ENCODE results near the gene ADGRV1.

DNA sequence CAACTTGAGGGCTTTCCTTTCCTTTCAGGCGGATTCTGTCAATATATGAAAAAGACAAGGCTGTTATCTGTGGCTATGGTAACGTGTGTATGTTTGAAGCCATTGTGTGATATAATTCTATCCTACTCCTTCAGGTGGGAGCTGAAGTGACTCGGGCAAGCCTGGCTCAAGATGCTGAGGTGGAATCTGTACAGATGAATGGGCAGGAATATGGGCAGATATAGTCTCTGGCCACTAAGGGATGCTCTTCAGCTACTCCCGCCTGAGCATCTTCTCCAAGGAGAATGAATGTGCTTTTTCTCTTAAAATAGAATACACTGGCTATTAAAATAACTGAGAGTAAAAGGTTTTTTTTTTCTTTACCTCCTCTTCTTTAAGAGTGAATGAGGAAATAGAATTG, 244.8 kb downstream of the ADGRV1 start:
- TF ChIP-seq POLR2A (IDR thresholded peaks at IDR 0.05; ENCODE audit: low read depth, low read length) (no peak), TAF1 (IDR thresholded peaks at IDR 0.05; ENCODE audit: borderline replicate concordance, low read depth, low read length) (no peak)
